LoVo (cell line): Measurements from ENCODE around the gene CDC14A.
"Not testable (repeated sequence)": the region's sequence is repeated elsewhere in the genome, so short reads cannot be mapped to it uniquely, and the experiment has no call there.

ENCODE experiments used
- DNase-seq: peaks from one replicate; pipeline ENCODE4 v3.0.0-alpha.2; 2016; ENCODE audit warnings: low spot score

Gene CDC14A

DNA sequence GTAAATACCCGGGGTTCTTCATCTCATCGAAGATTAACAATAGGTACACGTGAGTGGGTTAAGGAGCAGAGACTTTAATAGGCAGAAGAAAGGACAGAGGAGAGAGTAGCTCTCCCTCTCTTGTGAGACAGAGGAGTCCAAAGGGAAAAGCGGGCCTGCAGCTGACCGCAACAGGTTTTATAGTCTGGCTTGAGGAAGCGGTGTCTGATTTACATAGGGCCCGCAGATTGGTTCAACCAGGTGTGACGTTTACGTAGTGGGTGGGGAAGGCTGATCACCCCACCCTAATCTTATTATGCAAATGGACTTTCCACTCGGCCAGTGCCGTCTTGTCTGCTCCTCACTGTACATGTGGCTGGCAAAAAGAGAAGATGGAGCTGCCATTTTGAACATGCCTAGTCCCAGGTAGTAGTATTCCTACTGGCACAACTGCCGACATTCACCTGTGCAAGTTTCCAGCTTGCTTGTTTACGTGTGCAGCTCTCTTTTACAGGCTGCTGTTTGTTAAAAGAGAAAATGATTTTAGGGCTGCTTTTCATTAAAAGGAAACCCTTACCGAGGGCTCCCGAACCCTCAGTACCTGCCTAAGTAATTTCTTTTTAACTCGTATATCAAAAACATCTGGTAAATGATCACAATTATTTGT lies 10.6 kb downstream of the CDC14A start:
- DNase-seq, result no peak

GRCh38 chr1:100363831-100364230 lies 11.5 kb downstream of the CDC14A start:
- DNase-seq, result no peak

- DNase-seq, result no peak
Measured at GRCh38 chr1:100364697-100365096, 12.4 kb downstream of the CDC14A start.

GRCh38 chr1:100366209-100366525 lies 13.9 kb downstream of the CDC14A start:
- DNase-seq, result no peak

GRCh38 chr1:100369339-100369738 lies 17.0 kb downstream of the CDC14A start:
- not testable (repeated sequence) for DNase-seq

GRCh38 chr1:100373953-100374352 lies 21.6 kb downstream of the CDC14A start:
- DNase-seq, result not testable (repeated sequence)

GRCh38 chr1:100376890-100377289 lies 24.6 kb downstream of the CDC14A start:
- DNase-seq, result not testable (repeated sequence)

- DNase-seq, result no peak
Measured at GRCh38 chr1:100377590-100378361, 25.5 kb downstream of the CDC14A start.

DNA sequence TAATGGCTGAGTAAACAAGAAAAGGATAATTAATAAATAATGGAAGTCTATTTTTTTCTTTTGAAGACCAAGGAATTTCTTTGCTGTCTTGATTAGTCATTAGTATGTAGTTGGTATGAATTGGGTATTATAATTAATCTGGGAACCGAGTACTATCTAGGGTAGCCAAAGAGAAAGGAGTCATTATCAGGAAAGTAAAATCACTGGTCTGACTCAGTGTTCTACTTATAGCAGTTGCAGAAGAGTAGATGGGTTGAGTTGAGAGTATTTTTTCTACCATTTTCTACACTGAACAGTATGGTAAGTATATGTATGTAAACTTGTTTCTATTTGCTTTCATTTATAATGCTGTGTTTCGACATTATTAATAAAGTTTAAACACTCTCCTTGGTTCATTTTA lies 26.6 kb downstream of the CDC14A start:
- no peak for DNase-seq

DNA sequence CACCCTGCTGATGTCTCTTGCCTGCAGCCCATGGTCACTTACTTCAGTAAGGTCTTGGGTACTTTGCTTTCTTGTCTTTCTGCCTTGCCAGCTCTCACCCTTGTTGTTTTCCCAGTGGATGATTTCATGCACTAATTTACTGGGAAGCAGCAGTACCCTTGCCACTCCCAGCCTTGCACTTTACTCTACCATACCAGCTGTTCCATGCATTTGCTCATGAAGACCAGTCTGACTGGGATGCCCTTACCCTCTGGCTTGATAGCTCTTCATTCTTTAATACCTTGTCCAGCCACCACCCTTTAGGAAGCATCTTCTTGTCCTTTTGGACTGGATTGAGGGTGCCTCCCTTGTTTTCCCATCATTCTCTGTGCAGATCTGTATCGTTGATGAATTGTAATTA lies 28.3 kb downstream of the CDC14A start:
- no peak for DNase-seq

GRCh38 chr1:100382657-100383056 lies 30.4 kb downstream of the CDC14A start:
- DNase-seq, result no peak

DNA sequence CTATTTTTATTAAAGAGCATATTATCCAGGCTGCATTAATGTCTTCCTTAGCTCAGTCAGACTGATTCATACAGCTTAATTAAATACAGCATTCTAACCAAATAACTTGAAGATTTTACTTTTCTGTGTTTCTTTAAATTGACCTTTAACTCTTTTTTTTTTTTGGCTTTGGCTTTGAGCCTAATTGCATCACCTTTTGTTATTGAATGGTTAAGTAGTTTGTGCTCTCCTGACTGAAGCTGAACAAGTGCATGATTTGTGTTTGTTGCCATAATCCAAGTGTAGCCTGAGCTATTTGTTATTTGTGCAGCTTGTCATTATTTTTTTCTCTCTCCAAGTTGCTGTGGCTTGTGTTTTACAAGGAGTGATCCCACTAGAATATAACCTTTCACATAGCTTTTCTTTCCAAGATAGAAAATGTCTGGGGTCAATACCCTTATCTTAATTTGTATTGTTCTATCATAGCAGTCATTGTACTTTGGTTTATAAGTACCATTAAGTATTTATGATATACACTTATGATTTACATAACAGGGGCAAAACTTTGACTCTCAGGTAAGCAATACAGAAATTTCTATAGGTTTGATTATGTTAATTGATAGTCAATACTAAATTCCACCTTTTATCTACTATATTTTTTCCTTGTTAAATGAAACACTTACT lies 31.6 kb downstream of the CDC14A start:
- no peak for DNase-seq

DNA sequence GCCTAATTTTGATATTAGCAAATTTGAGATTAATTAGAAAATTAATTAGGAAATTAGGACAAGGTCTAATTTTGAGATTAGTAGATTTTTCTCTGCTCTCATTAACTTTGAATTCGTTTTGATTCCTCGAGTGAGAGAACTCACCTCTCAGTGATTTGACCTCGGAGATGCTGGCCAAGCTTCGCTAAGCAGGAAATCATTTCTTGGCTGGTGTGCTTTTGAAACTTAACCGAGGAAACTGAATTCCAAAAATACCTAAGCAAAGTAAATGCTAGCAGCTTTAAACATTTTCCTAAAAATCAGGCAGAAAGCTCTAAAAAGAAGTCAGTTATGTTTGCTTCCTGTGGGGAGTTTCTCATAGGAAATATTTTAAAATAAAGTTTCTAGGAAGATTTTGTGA lies 34.9 kb downstream of the CDC14A start:
- DNase-seq, result no peak

DNA sequence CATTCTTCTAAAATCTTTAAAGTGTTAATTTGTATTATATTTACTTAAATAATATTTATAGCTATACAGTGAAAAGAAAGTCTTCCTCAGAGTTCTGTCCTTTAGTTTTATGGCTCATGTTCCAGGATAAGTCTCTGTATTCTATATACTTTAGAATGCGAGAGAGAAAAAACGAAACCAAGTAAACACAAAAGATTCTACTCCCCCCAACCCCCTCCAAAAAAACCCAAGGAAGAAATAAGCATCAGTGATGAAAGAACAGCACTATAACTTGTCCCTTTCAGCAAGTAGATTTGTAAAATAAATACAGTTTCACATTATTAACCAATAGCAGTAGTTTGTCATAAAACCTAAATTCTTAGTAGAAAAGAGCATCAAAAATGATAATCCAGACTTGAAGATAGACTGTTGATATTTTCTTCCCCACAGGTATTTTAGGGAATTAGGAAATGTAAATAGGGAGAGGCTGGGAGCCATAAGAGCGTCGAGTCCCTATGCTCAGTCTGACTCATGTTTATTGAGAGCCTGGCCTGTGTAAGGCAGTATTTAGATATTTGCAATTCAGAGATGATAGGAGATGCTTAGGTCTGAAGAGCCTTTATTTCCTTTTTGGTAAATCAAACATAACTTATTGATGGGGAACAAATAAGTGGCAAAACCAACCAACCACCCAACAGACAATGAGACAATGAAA lies 35.5 kb downstream of the CDC14A start:
- DNase-seq, result no peak

DNA sequence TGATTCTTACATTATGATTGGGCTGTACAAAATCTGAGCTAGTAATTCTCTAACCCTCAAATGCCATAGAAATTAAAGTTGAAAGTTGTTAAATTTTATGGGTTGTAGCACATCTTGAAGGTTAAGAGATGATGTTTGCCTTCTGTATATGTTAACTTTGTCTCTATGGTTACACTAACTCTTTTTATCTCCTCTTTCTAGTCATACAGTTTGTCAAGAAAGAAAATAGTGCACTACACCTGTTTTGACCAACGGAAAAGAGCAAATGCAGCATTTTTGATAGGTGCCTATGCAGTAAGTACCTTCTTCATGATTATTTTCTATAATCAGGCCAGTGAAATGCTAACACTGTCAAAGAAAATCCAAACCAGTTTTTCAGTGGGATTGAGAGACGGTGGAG lies 38.2 kb downstream of the CDC14A start:
- no peak for DNase-seq

DNA sequence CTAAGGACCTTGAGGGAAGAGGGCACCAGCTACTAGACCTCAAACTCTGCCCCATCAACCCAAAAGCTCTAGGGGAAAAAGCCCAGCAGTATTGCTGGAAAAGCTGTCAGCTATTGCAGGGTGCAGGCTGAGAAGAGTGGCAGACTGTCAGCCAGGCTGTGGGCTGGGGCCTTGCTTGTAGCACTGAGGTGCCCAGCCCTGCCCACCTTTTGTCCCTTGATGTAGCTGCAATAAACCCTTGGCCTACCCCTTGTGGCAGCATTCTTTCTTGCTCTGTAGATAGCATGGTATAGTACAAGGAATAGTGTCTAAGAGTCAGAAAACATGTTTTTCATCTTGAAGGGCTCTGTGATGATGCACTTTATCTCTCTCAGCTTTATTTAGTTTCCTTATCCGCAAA lies 39.4 kb downstream of the CDC14A start:
- no peak for DNase-seq

DNA sequence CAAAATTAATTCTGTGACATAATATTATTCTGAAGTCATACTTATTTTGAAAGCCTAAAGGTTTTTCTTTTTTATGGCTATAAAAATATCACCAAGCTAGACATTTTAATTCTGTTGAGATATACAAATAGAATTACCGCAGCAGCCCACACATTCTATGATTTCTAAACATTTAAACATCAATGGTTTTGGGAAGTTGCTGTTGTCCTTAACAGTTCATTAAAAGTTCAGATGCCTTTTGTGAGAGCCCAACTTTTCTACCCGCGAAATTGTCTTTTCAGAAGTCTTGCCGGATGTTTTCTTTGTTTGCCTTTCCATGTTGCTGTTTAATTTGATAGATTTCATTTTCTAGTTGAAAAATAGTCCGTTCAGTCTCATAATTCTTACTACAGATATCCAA lies 40.5 kb downstream of the CDC14A start:
- DNase-seq, result no peak

DNA sequence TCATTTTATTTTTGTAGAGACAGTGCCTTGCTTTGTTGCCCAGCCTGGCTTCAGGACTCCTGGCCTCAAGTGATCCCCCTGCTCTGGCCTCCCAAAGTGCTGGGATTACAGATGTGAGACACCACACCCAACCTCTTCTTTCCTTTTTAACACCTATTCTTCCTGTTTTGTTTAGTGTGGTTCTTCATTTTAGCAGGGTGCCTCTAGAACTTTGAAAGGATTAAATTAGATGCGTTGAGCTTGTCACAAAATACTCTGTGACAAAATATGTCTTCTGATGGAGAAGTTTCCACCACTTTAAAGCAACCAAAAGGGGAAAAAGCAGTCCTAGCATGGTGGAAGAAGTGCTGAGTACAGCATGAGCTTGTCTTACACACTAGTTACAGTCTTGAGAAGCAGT lies 42.0 kb downstream of the CDC14A start:
- DNase-seq, result no peak

DNA sequence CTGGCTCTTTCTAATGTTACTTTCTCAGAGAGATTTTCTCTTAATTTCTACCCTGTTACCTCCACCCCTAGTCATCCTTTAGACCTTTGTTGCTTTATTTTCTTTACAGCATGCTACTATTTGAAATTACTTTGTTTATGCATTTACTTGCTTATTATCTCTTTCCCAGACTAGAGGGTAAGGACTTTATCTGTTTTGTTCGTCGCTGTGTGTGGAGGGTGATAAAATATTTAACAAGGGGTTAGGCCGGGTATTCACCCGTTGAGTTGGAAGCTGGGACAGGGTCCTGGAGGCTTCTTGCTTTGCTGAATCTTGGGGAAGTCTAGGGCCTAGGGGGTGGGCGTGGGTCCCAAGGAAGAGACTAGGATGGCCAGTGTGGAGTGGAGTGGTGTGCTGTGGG lies 43.6 kb downstream of the CDC14A start:
- no peak for DNase-seq

DNA sequence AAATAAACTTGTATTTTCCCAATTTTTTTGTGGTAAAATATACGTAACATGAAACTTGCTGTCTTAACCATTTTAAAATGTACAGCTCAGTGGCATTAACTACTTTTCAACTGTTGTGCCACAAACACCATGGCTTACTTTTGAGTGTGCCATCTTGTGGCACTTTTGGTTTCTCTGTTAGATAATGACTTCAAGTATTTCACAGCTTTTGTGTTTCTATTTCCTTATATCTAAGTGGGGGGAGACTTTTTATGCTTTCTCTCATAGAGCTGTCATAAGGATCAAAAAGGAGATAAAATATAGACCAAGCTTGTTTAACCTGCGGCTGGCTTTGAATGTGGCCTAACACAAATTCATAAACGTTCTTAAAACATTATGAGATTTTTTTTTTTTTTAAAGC lies 44.3 kb downstream of the CDC14A start:
- no peak for DNase-seq

GRCh38 chr1:100397681-100398080 lies 45.4 kb downstream of the CDC14A start:
- no peak for DNase-seq

- DNase-seq, result no peak
Measured at GRCh38 chr1:100398648-100399047, 46.3 kb downstream of the CDC14A start.

GRCh38 chr1:100400404-100400803 lies 48.1 kb downstream of the CDC14A start:
- no peak for DNase-seq
